Kidney epithelial cell (primary cell): Measurements from ENCODE around the gene REG3G. TPM values are rescaled to one million over a fixed set of nuclear protein-coding genes. Genes with fewer than 3 reads are reported as not detected.

Experiments used
- DNase-seq: peaks from one replicate; pipeline ENCODE4 v3.0.0-alpha.2; 2010; ENCODE audit warnings: low read depth
- H3K27me3 ChIP-seq: 2 replicates; pipeline ENCODE4 v1.6.0; 2011; ENCODE audit warnings: low read length; ENCODE audit not compliant: control insufficient read depth, insufficient read depth
- H3K36me3 ChIP-seq: 2 replicates; pipeline ENCODE4 v1.5.1; 2011; ENCODE audit warnings: low read length; ENCODE audit not compliant: control insufficient read depth, insufficient read depth
- H3K4me3 ChIP-seq: 2 replicates; pipeline ENCODE4 v1.5.1; 2011; ENCODE audit warnings: low read depth, mild to moderate bottlenecking, control low read depth, low read length
- total RNA-seq: library from RNA; depleted of rRNA; stranded (reverse); fragments of >200 nt; gene quantifications from 2 replicates; pipeline ENCODE4 v1.2.3, GENCODE V29; 2015
- TF ChIP-seq, protein P1 (sequence below): IDR thresholded peaks from 2 replicates; pipeline ENCODE4 v1.5.1; 2011; ENCODE audit warnings: mild to moderate bottlenecking, moderate library complexity, low read length, control low read depth, inconsistent platforms; ENCODE audit not compliant: insufficient read depth, poor library complexity, severe bottlenecking

REG3G gene
- total RNA-seq, 1 donor from 2014 or later, result not detected

DNA sequence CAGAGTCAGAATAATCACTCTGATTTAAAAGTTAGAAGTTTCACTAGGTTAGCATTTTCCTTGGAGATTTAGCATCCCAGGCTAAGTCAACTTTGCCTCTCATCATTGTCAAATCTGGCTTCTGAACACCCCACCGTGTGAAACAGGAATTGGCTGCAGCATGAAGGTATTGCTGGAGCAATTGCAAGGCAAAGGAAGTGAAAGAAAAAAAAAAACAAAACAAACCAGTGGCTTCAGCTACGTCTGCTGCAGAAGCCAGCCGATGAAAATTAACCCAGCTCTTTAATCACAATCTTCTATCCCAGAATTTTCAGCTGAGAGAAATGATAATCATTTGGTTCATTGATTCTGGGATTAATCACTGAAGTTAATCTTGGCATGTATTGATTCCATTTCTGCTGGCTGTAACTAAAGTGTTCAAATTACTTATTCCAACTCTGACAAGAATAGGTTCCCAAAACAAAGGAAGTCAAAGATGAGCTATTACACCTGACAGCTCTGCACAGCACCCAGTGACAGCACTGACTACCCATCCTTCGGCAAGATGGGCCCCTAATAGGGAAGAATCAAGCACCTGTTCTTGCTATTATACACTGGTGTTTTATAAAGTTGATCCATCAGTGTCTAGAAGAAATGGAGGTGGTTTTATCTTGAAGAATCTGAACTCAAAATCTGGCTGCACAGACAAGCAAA lies 42.7 kb upstream of the REG3G start:
- TF ChIP-seq, protein P1, sequence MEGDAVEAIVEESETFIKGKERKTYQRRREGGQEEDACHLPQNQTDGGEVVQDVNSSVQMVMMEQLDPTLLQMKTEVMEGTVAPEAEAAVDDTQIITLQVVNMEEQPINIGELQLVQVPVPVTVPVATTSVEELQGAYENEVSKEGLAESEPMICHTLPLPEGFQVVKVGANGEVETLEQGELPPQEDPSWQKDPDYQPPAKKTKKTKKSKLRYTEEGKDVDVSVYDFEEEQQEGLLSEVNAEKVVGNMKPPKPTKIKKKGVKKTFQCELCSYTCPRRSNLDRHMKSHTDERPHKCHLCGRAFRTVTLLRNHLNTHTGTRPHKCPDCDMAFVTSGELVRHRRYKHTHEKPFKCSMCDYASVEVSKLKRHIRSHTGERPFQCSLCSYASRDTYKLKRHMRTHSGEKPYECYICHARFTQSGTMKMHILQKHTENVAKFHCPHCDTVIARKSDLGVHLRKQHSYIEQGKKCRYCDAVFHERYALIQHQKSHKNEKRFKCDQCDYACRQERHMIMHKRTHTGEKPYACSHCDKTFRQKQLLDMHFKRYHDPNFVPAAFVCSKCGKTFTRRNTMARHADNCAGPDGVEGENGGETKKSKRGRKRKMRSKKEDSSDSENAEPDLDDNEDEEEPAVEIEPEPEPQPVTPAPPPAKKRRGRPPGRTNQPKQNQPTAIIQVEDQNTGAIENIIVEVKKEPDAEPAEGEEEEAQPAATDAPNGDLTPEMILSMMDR, result no peak
- H3K4me3 ChIP-seq, result no peak overlapping the region
- no peaks in the 10 kb centered on the region for H3K36me3 ChIP-seq
- no peak for DNase-seq
- H3K27me3 ChIP-seq, result no peaks in the 10 kb centered on the region

DNA sequence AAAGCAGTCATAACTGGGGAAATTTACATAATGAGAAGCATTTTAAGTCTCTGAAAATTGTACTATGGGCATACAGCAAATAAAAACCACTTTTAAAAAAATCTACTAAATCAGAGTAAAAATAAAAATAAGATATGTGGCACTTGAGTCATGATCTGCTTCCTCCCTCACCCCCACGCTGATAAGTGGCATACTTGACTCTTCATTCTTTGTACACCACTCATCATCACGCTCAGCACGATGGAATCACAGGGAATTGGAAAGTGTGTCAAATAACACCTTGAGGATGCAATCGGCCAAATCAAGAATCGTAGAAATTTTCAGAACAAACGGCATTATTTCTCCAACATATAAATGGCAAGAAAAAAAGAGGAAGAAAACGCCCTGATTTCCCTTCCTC lies 41.1 kb upstream of the REG3G start:
- no peaks in the 10 kb centered on the region for H3K36me3 ChIP-seq
- no peak overlapping the region for H3K4me3 ChIP-seq
- no peaks in the 10 kb centered on the region for H3K27me3 ChIP-seq
- no peak for DNase-seq
- TF ChIP-seq, protein P1, result no peak

DNA sequence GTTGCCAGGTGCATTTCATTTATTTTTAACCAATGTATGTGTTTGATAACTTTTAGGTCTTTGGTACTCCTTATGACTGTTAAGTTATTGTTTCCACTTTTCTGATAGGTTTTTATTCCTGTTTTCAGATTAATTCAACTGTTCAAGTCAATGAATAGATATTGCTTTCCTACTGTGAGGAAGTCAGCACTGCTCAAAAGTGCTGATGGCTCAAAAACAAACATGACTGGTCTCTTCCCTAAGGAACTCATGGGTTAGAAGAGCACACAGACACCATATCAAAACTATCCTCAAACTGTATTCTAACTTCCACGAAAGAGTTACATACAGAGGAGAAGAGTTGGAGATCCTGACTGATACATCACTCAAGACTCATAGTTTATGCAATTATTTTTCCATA lies 39.9 kb upstream of the REG3G start:
- no peaks in the 10 kb centered on the region for H3K27me3 ChIP-seq
- TF ChIP-seq, protein P1, result no peak
- DNase-seq, result no peak
- no peaks in the 10 kb centered on the region for H3K36me3 ChIP-seq
- H3K4me3 ChIP-seq, result no peak overlapping the region

DNA sequence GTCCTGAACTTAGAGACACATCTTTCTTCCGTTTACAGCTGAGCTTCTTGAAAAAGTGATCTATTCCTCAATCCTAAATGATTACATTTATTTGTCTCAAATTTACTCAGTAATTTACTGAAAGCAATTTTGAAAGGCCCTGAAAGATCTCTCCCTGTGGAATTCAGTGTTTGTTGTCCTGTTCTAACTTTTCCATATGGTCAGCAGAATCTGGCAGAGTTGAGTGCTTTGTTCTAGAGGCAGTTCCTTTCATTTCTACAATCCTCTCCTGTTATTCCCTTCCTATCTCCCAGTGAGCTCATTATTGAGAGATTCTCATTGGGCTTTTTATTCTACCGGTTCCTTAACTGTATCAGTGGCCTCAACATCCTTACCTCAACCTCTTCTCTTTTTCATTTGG lies 36.5 kb upstream of the REG3G start:
- Histone ChIP-seq H3K4me3 (no peak overlapping the region), H3K27me3 (peaks cover 22% of the 10 kb centered on the region), H3K36me3 (no peaks in the 10 kb centered on the region)
- TF ChIP-seq, protein P1, result no peak
- DNase-seq, result no peak

DNA sequence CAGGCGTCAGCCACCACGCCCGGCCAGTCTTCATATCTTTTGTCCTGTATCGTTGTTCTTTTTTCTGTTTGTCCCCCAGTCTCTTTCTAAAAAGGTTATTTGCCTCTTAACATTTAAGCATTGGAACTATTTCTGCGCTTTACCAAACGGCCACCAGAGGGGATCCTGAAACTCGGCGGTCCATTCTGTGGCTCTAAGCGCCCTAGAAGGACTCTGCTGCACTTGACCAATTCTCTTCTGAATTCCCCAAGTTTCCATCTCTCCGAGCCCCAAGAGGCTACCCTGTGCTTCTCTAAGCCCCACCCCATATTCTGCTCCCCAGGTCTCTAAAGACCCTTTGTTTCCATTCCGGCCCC lies 33.1 kb upstream of the REG3G start:
- DNase-seq, result no peak
- peaks cover 28% of the 10 kb centered on the region for H3K27me3 ChIP-seq

More for the DNA sequence above, 33.1 kb upstream of the REG3G start:
- H3K4me3 ChIP-seq, result no peak overlapping the region
- TF ChIP-seq, protein P1, result peak; percentile 60
- H3K36me3 ChIP-seq, result no peaks in the 10 kb centered on the region
